GM12801 (cell line): ENCODE results near the gene DGKE.

ENCODE experiments used
- CTCF ChIP-seq: IDR thresholded peaks from one replicate; pipeline ENCODE4 v1.5.1; 2011; ENCODE audit warnings: control low read depth; ENCODE audit not compliant: insufficient read length; ENCODE audit errors: extremely low read depth

The DGKE gene

GRCh38 chr17:56892333-56892732, 58.4 kb downstream of the DGKE start:
- no peak for TF ChIP-seq CTCF

- no peak for TF ChIP-seq CTCF
Measured at GRCh38 chr17:56893503-56893902, 59.6 kb downstream of the DGKE start.

- TF ChIP-seq CTCF: no peak
Measured at GRCh38 chr17:56894859-56895455, 61.0 kb downstream of the DGKE start.

- TF ChIP-seq CTCF: no peak
Measured at GRCh38 chr17:56896217-56896967, 62.4 kb downstream of the DGKE start.

- no peak for TF ChIP-seq CTCF
Measured at GRCh38 chr17:56896968-56897359, 63.0 kb downstream of the DGKE start.

- TF ChIP-seq CTCF: no peak
Measured at GRCh38 chr17:56897646-56898424, 63.9 kb downstream of the DGKE start.

GRCh38 chr17:56898874-56899273, 64.9 kb downstream of the DGKE start:
- TF ChIP-seq CTCF: no peak
